ENCODE results near the gene PPAN. TPM values are rescaled to one million over a fixed set of nuclear protein-coding genes. Genes with fewer than 3 reads are reported as not detected.

Gene PPAN
- total RNA-seq, 2 donors from 2014 or later = 14.6 to 39.0 TPM

DNA sequence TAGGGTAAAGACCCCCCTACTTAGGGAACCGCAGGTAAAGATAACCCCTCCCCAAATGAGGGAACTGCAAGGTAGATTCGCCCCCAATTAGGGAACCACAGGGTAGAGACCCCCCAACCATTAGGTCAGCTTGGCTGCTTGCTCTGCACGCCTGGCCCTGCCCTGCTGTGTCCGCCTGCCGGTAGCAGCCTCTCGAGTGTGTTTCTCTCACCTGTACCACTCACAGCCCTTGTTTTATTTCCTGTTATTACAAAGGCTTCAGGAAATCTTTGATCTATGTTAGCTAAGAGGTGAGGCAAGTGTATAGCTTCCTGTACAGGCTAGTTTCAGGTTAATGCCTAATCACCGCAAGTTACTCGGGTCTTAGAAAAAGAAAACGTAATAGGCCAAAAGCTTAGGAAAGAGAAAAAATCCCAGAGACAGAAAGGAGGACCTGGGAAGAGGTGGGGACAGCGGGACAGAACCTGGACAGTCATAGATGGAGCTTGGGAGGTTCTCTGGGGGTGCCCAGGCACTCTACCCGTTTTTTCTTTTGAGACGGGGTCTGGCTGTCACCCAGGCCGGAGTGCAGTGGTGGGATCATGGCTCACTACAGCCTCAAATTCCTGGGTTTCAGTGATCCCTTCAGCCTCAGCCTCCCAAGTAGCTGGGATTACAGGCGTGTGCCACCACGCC is 36.7 kb downstream of the PPAN start:
- no peaks in the 10 kb centered on the region for H3K27me3 ChIP-seq (replicated peaks; ENCODE audit: insufficient read depth)
- no peaks in the 10 kb centered on the region for H3K4me1 ChIP-seq (ENCODE audit: control insufficient read depth in 1 of 2, low read depth in 2 of 2)
- TF ChIP-seq, protein P1, sequence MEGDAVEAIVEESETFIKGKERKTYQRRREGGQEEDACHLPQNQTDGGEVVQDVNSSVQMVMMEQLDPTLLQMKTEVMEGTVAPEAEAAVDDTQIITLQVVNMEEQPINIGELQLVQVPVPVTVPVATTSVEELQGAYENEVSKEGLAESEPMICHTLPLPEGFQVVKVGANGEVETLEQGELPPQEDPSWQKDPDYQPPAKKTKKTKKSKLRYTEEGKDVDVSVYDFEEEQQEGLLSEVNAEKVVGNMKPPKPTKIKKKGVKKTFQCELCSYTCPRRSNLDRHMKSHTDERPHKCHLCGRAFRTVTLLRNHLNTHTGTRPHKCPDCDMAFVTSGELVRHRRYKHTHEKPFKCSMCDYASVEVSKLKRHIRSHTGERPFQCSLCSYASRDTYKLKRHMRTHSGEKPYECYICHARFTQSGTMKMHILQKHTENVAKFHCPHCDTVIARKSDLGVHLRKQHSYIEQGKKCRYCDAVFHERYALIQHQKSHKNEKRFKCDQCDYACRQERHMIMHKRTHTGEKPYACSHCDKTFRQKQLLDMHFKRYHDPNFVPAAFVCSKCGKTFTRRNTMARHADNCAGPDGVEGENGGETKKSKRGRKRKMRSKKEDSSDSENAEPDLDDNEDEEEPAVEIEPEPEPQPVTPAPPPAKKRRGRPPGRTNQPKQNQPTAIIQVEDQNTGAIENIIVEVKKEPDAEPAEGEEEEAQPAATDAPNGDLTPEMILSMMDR (IDR thresholded peaks at IDR 0.05) = no peak
- peaks cover 66% of the 10 kb centered on the region for H3K36me3 ChIP-seq
- DNase-seq (ENCODE audit: low spot score) = no peak
- H3K27ac ChIP-seq = no peak overlapping the region
- H3K9me3 ChIP-seq = no peaks in the 10 kb centered on the region
- ATAC-seq (ENCODE audit: insufficient number of reproducible peaks, low FRiP score, low read depth) = no peak
- no peak overlapping the region for H3K4me3 ChIP-seq

DNA sequence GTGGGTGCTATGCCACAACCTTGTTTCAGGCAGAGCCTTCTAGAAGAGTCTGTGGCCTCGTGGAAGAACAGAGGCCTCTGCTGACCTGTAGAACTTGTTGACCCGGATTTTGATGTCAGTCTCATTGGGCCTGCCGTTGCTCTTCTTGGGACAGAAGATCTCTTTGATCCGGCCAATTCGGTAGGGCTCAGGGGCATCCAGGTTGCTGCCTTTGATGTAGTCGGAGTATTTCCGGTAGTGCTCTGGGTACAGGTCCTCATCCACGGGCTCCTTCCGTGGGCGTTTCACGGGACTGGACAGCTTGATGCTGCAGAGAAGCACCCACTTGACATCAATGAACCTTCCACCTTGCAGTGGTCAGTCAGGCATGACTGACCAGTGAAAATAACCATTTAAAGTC is 37.5 kb downstream of the PPAN start:
- Histone ChIP-seq H3K4me3 (no peak overlapping the region), H3K9me3 (no peaks in the 10 kb centered on the region), H3K4me1 (ENCODE audit: control insufficient read depth in 1 of 2, low read depth in 2 of 2) (no peaks in the 10 kb centered on the region), H3K36me3 (peaks cover 62% of the 10 kb centered on the region), H3K27me3 (replicated peaks; ENCODE audit: insufficient read depth) (no peaks in the 10 kb centered on the region), H3K27ac (no peak overlapping the region)
- TF ChIP-seq, protein P1 (IDR thresholded peaks at IDR 0.05) = no peak
- ATAC-seq (ENCODE audit: insufficient number of reproducible peaks, low FRiP score, low read depth) = no peak
- no peak for DNase-seq (ENCODE audit: low spot score)

DNA sequence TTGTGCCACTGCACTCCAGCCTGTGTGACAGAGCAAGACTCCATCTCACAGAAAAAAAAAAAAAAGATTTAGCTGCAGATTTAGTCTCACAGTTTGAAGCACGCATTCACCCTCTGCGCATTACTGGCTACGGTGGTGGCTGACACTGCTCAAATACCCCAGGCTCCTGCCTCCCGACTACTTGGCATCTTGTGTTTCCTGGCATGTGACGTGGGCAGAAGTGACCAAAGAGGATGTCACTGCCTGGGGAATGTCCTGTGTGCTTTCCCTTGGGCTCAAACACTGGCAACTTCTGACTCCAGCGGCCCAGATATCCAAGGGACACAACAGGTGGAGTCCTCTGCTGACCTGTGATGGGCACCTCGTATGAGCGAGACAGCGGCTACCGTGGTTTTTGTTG is 38.2 kb downstream of the PPAN start:
- Histone ChIP-seq H3K9me3 (no peaks in the 10 kb centered on the region), H3K4me1 (ENCODE audit: control insufficient read depth in 1 of 2, low read depth in 2 of 2) (no peaks in the 10 kb centered on the region), H3K36me3 (peaks cover 66% of the 10 kb centered on the region), H3K27me3 (replicated peaks; ENCODE audit: insufficient read depth) (no peaks in the 10 kb centered on the region), H3K27ac (no peak overlapping the region), H3K4me3 (no peak overlapping the region)
- ATAC-seq (ENCODE audit: insufficient number of reproducible peaks, low FRiP score, low read depth) (no peak), DNase-seq (ENCODE audit: low spot score) (no peak)
- TF ChIP-seq, protein P1 (IDR thresholded peaks at IDR 0.05) = no peak

DNA sequence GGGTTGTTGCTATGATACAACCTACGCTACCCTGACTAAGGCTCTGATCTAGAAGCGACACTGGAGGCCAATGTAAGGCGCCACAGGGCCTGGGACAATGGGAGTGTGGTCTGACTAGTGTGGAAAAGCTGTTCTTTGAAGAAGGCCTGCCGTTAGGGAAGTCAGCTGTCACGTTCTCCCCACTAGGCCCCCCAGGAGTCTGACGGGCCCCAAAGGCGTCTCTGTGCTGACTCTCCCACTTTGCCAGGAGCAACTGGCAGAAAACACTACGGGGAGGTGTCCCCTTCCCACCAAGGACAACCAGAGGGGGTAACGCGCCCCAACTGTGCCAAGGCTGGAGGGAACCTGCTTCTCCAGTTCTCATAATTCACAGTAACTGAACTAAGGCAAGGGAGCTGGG is 38.9 kb downstream of the PPAN start:
- Histone ChIP-seq H3K27ac (no peak overlapping the region), H3K9me3 (no peaks in the 10 kb centered on the region), H3K4me1 (ENCODE audit: control insufficient read depth in 1 of 2, low read depth in 2 of 2) (no peaks in the 10 kb centered on the region), H3K27me3 (replicated peaks; ENCODE audit: insufficient read depth) (no peaks in the 10 kb centered on the region), H3K36me3 (peaks cover 66% of the 10 kb centered on the region), H3K4me3 (no peak overlapping the region)
- ATAC-seq (ENCODE audit: insufficient number of reproducible peaks, low FRiP score, low read depth) (no peak), DNase-seq (ENCODE audit: low spot score) (no peak)
- TF ChIP-seq, protein P1 (IDR thresholded peaks at IDR 0.05) = no peak

GRCh38 chr19:10146142-10146541 is 40.0 kb downstream of the PPAN start:
- no peaks in the 10 kb centered on the region for H3K4me1 ChIP-seq (ENCODE audit: control insufficient read depth in 1 of 2, low read depth in 2 of 2)
- no peak for DNase-seq (ENCODE audit: low spot score)
- H3K4me3 ChIP-seq = no peak overlapping the region
- H3K27ac ChIP-seq = no peak overlapping the region
- no peaks in the 10 kb centered on the region for H3K27me3 ChIP-seq (replicated peaks; ENCODE audit: insufficient read depth)
- no peaks in the 10 kb centered on the region for H3K9me3 ChIP-seq
- no peak for ATAC-seq (ENCODE audit: insufficient number of reproducible peaks, low FRiP score, low read depth)
- H3K36me3 ChIP-seq = peaks cover 69% of the 10 kb centered on the region
- TF ChIP-seq, protein P1 (IDR thresholded peaks at IDR 0.05) = no peak

Measured in thoracic aorta (tissue), 2 donors.